Measurements from ENCODE around the gene RIMS3.
"Not testable (repeated sequence)": the region's sequence is repeated elsewhere in the genome, so short reads cannot be mapped to it uniquely, and the experiment has no call there.

The RIMS3 gene

GRCh38 chr1:40607921-40608320, 57.6 kb downstream of the RIMS3 start:
- Mint-ChIP-seq H3K9me3 (no peaks in the 10 kb centered on the region), H3K36me3 (ENCODE audit: insufficient read depth) (peaks cover 5% of the 10 kb centered on the region), H3K4me3 (no peak overlapping the region), H3K27ac (peak overlapping the region in 1 of 2 donors; percentile 22), H3K27me3 (no peaks in the 10 kb centered on the region), H3K4me1 (ENCODE audit: low read depth in 2 of 2) (no peaks in the 10 kb centered on the region)
- ATAC-seq (replicated peaks), result no peak
- no peak for DNase-seq

DNA sequence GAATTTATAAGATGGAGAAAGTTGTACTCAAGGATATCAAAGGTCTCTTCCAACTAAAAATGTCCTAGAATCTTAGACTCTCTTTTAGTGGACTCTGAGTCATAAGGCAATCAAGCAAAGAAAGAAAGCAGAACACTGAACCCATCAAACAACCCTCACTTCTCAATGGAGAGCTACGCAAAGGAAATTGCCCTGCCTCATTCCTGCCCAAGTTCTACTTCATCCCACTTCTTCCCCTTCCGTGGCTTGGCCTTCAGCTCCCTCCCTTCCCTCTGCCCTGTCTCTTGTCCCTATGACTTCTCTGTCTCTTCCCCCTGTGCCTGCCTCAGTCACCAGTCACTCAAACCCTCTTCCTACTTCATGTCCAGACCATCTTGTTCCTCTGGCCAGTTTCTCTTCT, 58.5 kb downstream of the RIMS3 start:
- Mint-ChIP-seq H3K4me1 (ENCODE audit: low read depth in 2 of 2) (no peaks in the 10 kb centered on the region), H3K27ac (no peak overlapping the region), H3K36me3 (ENCODE audit: insufficient read depth) (peaks cover 5% of the 10 kb centered on the region), H3K9me3 (no peaks in the 10 kb centered on the region), H3K27me3 (peaks cover 4 to 6% of the 10 kb centered on the region in 2 donors), H3K4me3 (no peak overlapping the region)
- DNase-seq (no peak), ATAC-seq (replicated peaks) (no peak)

DNA sequence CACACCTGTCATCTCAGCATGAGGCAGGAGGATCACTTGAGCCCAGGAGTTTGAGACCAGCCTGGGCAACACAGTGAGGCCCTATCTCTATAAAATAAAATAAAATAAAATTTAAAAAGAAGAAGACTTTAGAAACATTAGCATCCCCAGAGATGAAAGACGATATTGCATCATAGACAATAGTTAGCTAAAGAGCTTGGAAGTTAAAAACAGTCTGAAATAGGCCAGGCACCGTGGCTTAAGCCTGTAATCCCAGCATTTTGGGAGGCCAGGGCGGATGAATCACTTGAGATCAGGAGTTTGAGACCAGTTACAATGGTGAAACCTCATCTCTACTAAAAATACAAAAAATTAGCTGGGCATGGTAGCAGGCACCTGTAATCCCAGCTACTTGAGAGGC, 59.3 kb downstream of the RIMS3 start:
- Mint-ChIP-seq H3K27ac (no peak overlapping the region), H3K4me1 (ENCODE audit: low read depth in 2 of 2) (no peaks in the 10 kb centered on the region), H3K27me3 (peaks cover 7 to 12% of the 10 kb centered on the region in 2 donors), H3K4me3 (no peak overlapping the region), H3K9me3 (no peaks in the 10 kb centered on the region), H3K36me3 (ENCODE audit: insufficient read depth) (peaks cover 5% of the 10 kb centered on the region)
- DNase-seq, result no peak
- ATAC-seq (replicated peaks), result no peak

DNA sequence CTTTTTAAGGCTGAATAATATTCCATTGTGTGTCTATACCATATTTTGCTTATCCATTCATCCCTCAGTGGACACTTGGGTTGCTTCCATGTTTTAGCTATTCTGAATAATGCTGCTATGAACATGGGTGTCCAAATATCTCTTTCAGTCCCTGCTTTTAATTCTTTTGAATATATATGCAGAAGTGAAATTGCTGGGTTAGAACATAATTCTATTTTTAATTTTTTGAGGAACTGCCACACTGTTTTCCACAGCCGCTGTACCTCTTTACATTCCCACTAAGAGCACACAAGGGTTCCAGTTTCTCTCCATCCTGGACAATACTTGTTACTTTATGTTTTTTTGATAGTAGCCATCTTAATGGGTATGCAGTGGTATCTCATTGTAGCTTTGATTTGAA, 65.6 kb downstream of the RIMS3 start:
- Mint-ChIP-seq H3K4me3 (no peak overlapping the region), H3K27ac (no peak overlapping the region), H3K4me1 (ENCODE audit: low read depth in 2 of 2) (no peaks in the 10 kb centered on the region), H3K36me3 (ENCODE audit: insufficient read depth) (peaks cover under 1% of the 10 kb centered on the region), H3K27me3 (peaks cover 7 to 12% of the 10 kb centered on the region in 2 donors), H3K9me3 (no peaks in the 10 kb centered on the region)
- ATAC-seq (replicated peaks) (no peak), DNase-seq (no peak)

GRCh38 chr1:40595623-40596022, 69.9 kb downstream of the RIMS3 start:
- Mint-ChIP-seq H3K4me3 (no peak overlapping the region), H3K9me3 (no peaks in the 10 kb centered on the region), H3K36me3 (ENCODE audit: insufficient read depth) (no peaks in the 10 kb centered on the region), H3K27ac (no peak overlapping the region), H3K4me1 (ENCODE audit: low read depth in 2 of 2) (peaks cover 5% of the 10 kb centered on the region in 2 donors), H3K27me3 (peaks cover 4% of the 10 kb centered on the region in 2 donors)
- DNase-seq (no peak), ATAC-seq (replicated peaks) (no peak)

GRCh38 chr1:40594187-40594531, 71.3 kb downstream of the RIMS3 start:
- ATAC-seq (replicated peaks) (no peak), DNase-seq (no peak)
- H3K9me3 Mint-ChIP-seq, result no peaks in the 10 kb centered on the region
- no peak overlapping the region for H3K27ac Mint-ChIP-seq
- no peak overlapping the region for H3K4me3 Mint-ChIP-seq
- no peaks in the 10 kb centered on the region for H3K36me3 Mint-ChIP-seq (ENCODE audit: insufficient read depth)
- peaks cover 4 to 6% of the 10 kb centered on the region in 2 donors for H3K27me3 Mint-ChIP-seq
- H3K4me1 Mint-ChIP-seq (ENCODE audit: low read depth in 2 of 2), result peaks cover 5% of the 10 kb centered on the region in 2 donors

- Mint-ChIP-seq H3K4me1 (ENCODE audit: low read depth in 2 of 2) (peaks cover 5% of the 10 kb centered on the region in 2 donors), H3K36me3 (ENCODE audit: insufficient read depth) (no peaks in the 10 kb centered on the region), H3K4me3 (no peak overlapping the region), H3K9me3 (no peaks in the 10 kb centered on the region), H3K27me3 (peaks cover 4 to 6% of the 10 kb centered on the region in 2 donors), H3K27ac (no peak overlapping the region)
- ATAC-seq (replicated peaks), result no peak
- DNase-seq, result no peak
Measured at GRCh38 chr1:40593449-40594186, 71.9 kb downstream of the RIMS3 start.

GRCh38 chr1:40592107-40592803, 73.2 kb downstream of the RIMS3 start:
- ATAC-seq (replicated peaks) (peak; percentile 46), DNase-seq (peak in 1 of 3 experiments; percentile 5)
- Mint-ChIP-seq H3K27me3 (peaks cover 6 to 13% of the 10 kb centered on the region in 2 donors), H3K9me3 (no peaks in the 10 kb centered on the region), H3K36me3 (ENCODE audit: insufficient read depth) (no peaks in the 10 kb centered on the region), H3K4me1 (ENCODE audit: low read depth in 2 of 2) (peaks cover 5% of the 10 kb centered on the region in 2 donors), H3K4me3 (no peak overlapping the region), H3K27ac (no peak overlapping the region)

- Mint-ChIP-seq H3K4me3 (no peak overlapping the region), H3K27me3 (peaks cover 6 to 13% of the 10 kb centered on the region in 2 donors), H3K9me3 (no peaks in the 10 kb centered on the region), H3K4me1 (ENCODE audit: low read depth in 2 of 2) (peaks cover 3 to 5% of the 10 kb centered on the region in 2 donors), H3K27ac (no peak overlapping the region), H3K36me3 (ENCODE audit: insufficient read depth) (peaks cover 3% of the 10 kb centered on the region)
- ATAC-seq (replicated peaks) (no peak), DNase-seq (no peak)
Measured at GRCh38 chr1:40588586-40588985, 76.9 kb downstream of the RIMS3 start.

DNA sequence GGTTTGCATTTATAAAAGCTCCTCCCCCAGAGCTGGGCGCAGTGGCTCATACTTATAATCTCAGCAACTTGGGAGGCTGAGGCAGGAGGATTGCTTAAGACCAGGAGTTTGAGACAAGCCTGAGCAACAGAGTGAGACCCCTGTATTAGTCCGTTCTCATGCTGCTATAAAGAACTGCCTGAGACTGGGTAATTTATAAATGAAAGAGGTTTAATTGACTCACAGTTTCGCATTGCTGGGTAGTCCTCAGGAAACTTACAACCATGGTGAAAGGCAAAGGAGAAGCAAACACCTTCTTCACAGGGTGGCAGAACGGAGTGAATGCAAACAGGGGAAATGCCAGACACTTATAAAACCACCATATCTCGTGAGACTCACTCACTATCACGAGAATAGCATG, 81.5 kb downstream of the RIMS3 start:
- no peak overlapping the region for H3K4me3 Mint-ChIP-seq
- no peak for ATAC-seq (replicated peaks)
- no peak overlapping the region for H3K27ac Mint-ChIP-seq
- H3K4me1 Mint-ChIP-seq (ENCODE audit: low read depth in 2 of 2), result no peaks in the 10 kb centered on the region
- H3K36me3 Mint-ChIP-seq (ENCODE audit: insufficient read depth), result peaks cover 3% of the 10 kb centered on the region
- H3K27me3 Mint-ChIP-seq, result peaks cover 14 to 22% of the 10 kb centered on the region in 2 donors
- DNase-seq, result no peak
- H3K9me3 Mint-ChIP-seq, result no peaks in the 10 kb centered on the region

DNA sequence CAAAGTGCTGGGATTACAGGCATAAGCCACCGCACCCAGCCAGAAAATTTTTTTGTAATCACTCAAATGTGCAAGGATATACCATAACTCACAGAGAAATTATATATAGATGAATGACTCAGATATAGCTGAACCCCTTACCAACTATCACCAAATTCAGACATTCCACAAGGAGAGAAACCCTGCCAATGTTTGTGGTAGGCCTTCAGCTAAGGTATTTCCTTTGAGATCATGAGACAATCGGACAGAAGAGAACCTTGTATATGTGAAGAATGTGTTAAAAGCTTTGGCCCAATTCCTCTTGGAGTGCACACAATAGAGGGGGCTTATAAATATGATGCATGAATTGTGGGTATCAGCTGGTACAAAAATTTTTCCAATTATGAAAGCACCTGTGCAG, 83.4 kb downstream of the RIMS3 start:
- Mint-ChIP-seq H3K4me1 (ENCODE audit: low read depth in 2 of 2) (no peaks in the 10 kb centered on the region), H3K36me3 (ENCODE audit: insufficient read depth) (peaks cover 3% of the 10 kb centered on the region), H3K27ac (no peak overlapping the region), H3K4me3 (no peak overlapping the region), H3K9me3 (no peaks in the 10 kb centered on the region), H3K27me3 (peaks cover 6 to 28% of the 10 kb centered on the region in 2 donors)
- ATAC-seq (replicated peaks) (no peak), DNase-seq (no peak)

DNA sequence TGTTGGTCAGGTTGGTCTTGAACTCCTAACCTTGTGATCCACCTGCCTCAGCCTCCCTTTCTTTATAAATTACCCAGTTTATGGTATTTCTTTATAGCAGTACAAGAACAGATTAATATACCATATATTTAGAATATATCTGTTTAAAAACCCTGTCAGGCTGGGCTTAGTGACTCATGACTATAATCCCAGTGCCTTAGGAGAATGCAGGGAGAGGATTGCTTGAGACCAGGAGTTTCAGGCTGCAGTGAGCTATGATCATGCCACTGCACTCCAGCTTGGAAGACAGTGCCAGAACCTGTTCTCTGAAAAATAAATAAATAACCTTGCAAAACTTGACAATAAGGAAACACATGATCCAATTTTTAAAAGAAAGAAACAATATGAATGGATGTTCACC, 90.1 kb downstream of the RIMS3 start:
- no peak overlapping the region for H3K27ac Mint-ChIP-seq
- peaks cover 15 to 49% of the 10 kb centered on the region in 2 donors for H3K27me3 Mint-ChIP-seq
- H3K9me3 Mint-ChIP-seq, result no peaks in the 10 kb centered on the region
- H3K4me1 Mint-ChIP-seq (ENCODE audit: low read depth in 2 of 2), result no peaks in the 10 kb centered on the region
- ATAC-seq (replicated peaks) (no peak), DNase-seq (no peak)
- H3K36me3 Mint-ChIP-seq (ENCODE audit: insufficient read depth), result no peaks in the 10 kb centered on the region
- no peak overlapping the region for H3K4me3 Mint-ChIP-seq

DNA sequence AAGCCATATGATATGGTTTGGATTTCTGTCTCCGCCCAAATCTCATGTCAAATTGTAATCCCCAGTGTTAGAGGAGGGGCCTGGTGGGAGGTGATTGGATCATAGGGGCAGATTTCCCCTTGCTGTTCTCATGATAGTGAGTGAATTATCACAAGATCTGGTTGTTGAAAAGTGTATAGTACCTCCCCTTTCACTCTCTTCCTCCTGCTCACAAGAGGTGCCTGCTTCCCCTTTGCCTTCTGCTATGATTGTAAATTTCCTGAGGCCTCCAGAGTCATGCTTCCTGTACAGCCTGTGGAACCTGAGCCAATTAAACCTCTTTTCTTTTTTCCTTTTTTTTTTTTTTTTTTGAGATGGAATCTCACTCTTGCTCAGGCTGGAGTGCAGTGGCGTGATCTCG, 90.7 kb downstream of the RIMS3 start:
- H3K36me3 Mint-ChIP-seq (ENCODE audit: insufficient read depth); DNase-seq; H3K4me1 Mint-ChIP-seq (ENCODE audit: low read depth in 2 of 2); H3K27ac Mint-ChIP-seq; ATAC-seq (replicated peaks); H3K9me3 Mint-ChIP-seq; H3K4me3 Mint-ChIP-seq: not testable (repeated sequence)
- H3K27me3 Mint-ChIP-seq, result peaks cover 11 to 44% of the 10 kb centered on the region in 2 donors

All from effector memory CD8-positive, alpha-beta T cell (primary cell).